Measurements from ENCODE around the gene SKIDA1.

Gene SKIDA1

GRCh38 chr10:21529032-21529910 is 3.8 kb upstream of the SKIDA1 start:
- no peak for DNase-seq (ENCODE audit: low read depth)

- no peak for DNase-seq (ENCODE audit: low read depth)
These were observed 3.0 kb upstream of the SKIDA1 start for GRCh38 chr10:21528236-21529031.

- no peak for DNase-seq (ENCODE audit: low read depth)
These were observed 2.2 kb upstream of the SKIDA1 start for GRCh38 chr10:21527598-21528235.

GRCh38 chr10:21526860-21527597 is 1.5 kb upstream of the SKIDA1 start:
- DNase-seq (ENCODE audit: low read depth) = no peak

- no peak for DNase-seq (ENCODE audit: low read depth)
These were observed 842 bp upstream of the SKIDA1 start for GRCh38 chr10:21526188-21526859.

GRCh38 chr10:21524526-21525366 is 736 bp downstream of the SKIDA1 start:
- no peak for DNase-seq (ENCODE audit: low read depth)

GRCh38 chr10:21524131-21524525 is 1.4 kb downstream of the SKIDA1 start:
- no peak for DNase-seq (ENCODE audit: low read depth)

- DNase-seq (ENCODE audit: low read depth) = no peak
These were observed 1.9 kb downstream of the SKIDA1 start for GRCh38 chr10:21523557-21524008.

- DNase-seq (ENCODE audit: low read depth) = no peak
These were observed 2.7 kb downstream of the SKIDA1 start for GRCh38 chr10:21522631-21523406.

- DNase-seq (ENCODE audit: low read depth) = no peak
These were observed 3.5 kb downstream of the SKIDA1 start for GRCh38 chr10:21521751-21522533.

- no peak for DNase-seq (ENCODE audit: low read depth)
These were observed 4.5 kb downstream of the SKIDA1 start for GRCh38 chr10:21520949-21521348.

GRCh38 chr10:21520509-21520908 is 5.0 kb downstream of the SKIDA1 start:
- DNase-seq (ENCODE audit: low read depth) = no peak

- DNase-seq (ENCODE audit: low read depth) = no peak
These were observed 5.5 kb downstream of the SKIDA1 start for GRCh38 chr10:21519941-21520436.

- DNase-seq (ENCODE audit: low read depth) = no peak
These were observed 6.0 kb downstream of the SKIDA1 start for GRCh38 chr10:21519397-21519933.

- DNase-seq (ENCODE audit: low read depth) = no peak
These were observed 6.7 kb downstream of the SKIDA1 start for GRCh38 chr10:21518641-21519396.

GRCh38 chr10:21518149-21518640 is 7.3 kb downstream of the SKIDA1 start:
- no peak for DNase-seq (ENCODE audit: low read depth)

All from stromal cell of bone marrow (primary cell).